Measurements from ENCODE around the gene TIMM23. TPM values are rescaled to one million over a fixed set of nuclear protein-coding genes. Genes with fewer than 3 reads are reported as not detected.
"Not testable (repeated sequence)": the region's sequence is repeated elsewhere in the genome, so short reads cannot be mapped to it uniquely, and the experiment has no call there.

The TIMM23 gene
- total and polyA plus RNA-seq, 2 of the 4 experiments (the other 2 are of a cell fraction) = 82.4 to 86.2 TPM

DNA sequence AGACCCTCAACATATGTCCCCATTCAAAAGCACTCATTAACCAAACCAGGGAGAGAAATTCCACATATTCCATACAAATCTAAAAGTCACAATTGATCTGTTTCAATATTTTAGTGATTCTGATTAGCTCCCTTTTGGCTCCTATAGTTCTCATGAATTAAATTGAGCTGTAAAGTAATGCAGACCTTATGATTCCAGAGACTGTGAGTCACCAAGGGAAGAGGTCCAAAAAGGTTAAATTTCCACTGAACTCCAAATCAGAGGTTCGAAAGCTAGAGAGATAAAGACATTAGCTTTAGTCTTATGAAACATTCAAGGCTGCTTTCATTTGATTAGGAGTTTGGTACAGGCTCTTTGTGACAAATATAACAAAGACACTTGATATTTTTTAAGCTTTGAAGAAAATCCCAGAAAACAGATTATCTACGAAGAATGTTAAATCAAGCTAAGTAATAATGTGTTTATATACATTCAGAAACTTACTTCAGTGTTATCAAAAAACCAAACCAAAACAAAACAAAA, 33.1 kb upstream of the TIMM23 start:
- H2AFZ ChIP-seq (replicated peaks; ENCODE audit: low read length, poor library complexity); dilution Hi-C loops (cut with HindIII; ENCODE audit: low sequenced_read_pairs, unreplicated experiment); POLR2A ChIA-PET (ENCODE audit: unreplicated experiment); H4K5ac ChIP-seq (ENCODE audit: low read depth, low read length); in situ Hi-C loops (cut with MboI; ENCODE audit: low sequenced_read_pairs); H4K91ac ChIP-seq (ENCODE audit: insufficient read depth, low read depth, low read length); H3K9ac ChIP-seq (ENCODE audit: low read depth, low read length); DNase-seq; H3K27ac ChIP-seq (ENCODE audit: insufficient read depth, low read length); BruUV-seq (replicated peaks); H2AK5ac ChIP-seq (ENCODE audit: low read depth, low read length); H2BK20ac ChIP-seq (ENCODE audit: low read depth, low read length); H3K23ac ChIP-seq (ENCODE audit: low read depth, low read length); H2BK15ac ChIP-seq (ENCODE audit: low read depth, low read length); H4K8ac ChIP-seq (ENCODE audit: low read depth in 2 of 2, low read length in 2 of 2); H3K9me3 ChIP-seq (ENCODE audit: control insufficient read depth, insufficient read depth, low read length); H3K4me3 ChIP-seq (ENCODE audit: insufficient read depth, low read depth, low read length); H3K56ac ChIP-seq (ENCODE audit: extremely low read depth, insufficient read depth, low read length); intact Hi-C loops (cut with micrococcal nuclease); H3K9me1 ChIP-seq (ENCODE audit: insufficient read depth, low read length); H2AK9ac ChIP-seq (replicated peaks; ENCODE audit: low read depth, low read length, poor library complexity); H3K27me3 ChIP-seq (ENCODE audit: control insufficient read depth, insufficient read depth, low read length); H2BK5ac ChIP-seq (ENCODE audit: low read depth, low read length, poor library complexity, severe bottlenecking); H3K4ac ChIP-seq (ENCODE audit: low read depth, low read length); CTCF ChIA-PET; H3K18ac ChIP-seq (ENCODE audit: low read depth, low read length); H2BK120ac ChIP-seq (ENCODE audit: low read depth, low read length); H3K14ac ChIP-seq (replicated peaks; ENCODE audit: low read depth, low read length); H3K36me3 ChIP-seq (ENCODE audit: control insufficient read depth, insufficient read depth, low read length); H3K4me1 ChIP-seq (ENCODE audit: control insufficient read depth, insufficient read depth, low read length); H4K20me1 ChIP-seq (ENCODE audit: insufficient read depth, low read length); H3K79me1 ChIP-seq (ENCODE audit: low read depth in 1 of 2, low read length in 2 of 2): not testable (repeated sequence)
- ATAC-seq (ENCODE audit: low read depth) = peak; percentile 80
- no CpG with 5 or more reads among the region's 2 CpGs for WGBS, 2 experiments (ENCODE audit: extremely low coverage in 2 of 2, insufficient read length in 1 of 2)
- peak overlapping the region; percentile 55 for H3K4me2 ChIP-seq (ENCODE audit: low read depth, low read length)

GRCh38 chr10:45941196-45941595, 31.1 kb upstream of the TIMM23 start:
- in situ Hi-C loops (cut with MboI; ENCODE audit: low sequenced_read_pairs); H3K27ac ChIP-seq (ENCODE audit: insufficient read depth, low read length); H3K4me3 ChIP-seq (ENCODE audit: insufficient read depth, low read depth, low read length); H2AFZ ChIP-seq (replicated peaks; ENCODE audit: low read length, poor library complexity); H4K8ac ChIP-seq (ENCODE audit: low read depth in 2 of 2, low read length in 2 of 2); H2BK120ac ChIP-seq (ENCODE audit: low read depth, low read length); H3K9me1 ChIP-seq (ENCODE audit: insufficient read depth, low read length); H3K27me3 ChIP-seq (ENCODE audit: control insufficient read depth, insufficient read depth, low read length); H3K4me2 ChIP-seq (ENCODE audit: low read depth, low read length); H2BK5ac ChIP-seq (ENCODE audit: low read depth, low read length, poor library complexity, severe bottlenecking); CTCF ChIA-PET; H4K91ac ChIP-seq (ENCODE audit: insufficient read depth, low read depth, low read length); H3K36me3 ChIP-seq (ENCODE audit: control insufficient read depth, insufficient read depth, low read length); H3K9me3 ChIP-seq (ENCODE audit: control insufficient read depth, insufficient read depth, low read length); H3K23ac ChIP-seq (ENCODE audit: low read depth, low read length); H4K5ac ChIP-seq (ENCODE audit: low read depth, low read length); POLR2A ChIA-PET (ENCODE audit: unreplicated experiment); dilution Hi-C loops (cut with HindIII; ENCODE audit: low sequenced_read_pairs, unreplicated experiment); H3K4me1 ChIP-seq (ENCODE audit: control insufficient read depth, insufficient read depth, low read length); H3K56ac ChIP-seq (ENCODE audit: extremely low read depth, insufficient read depth, low read length); H4K20me1 ChIP-seq (ENCODE audit: insufficient read depth, low read length); DNase-seq; H3K4ac ChIP-seq (ENCODE audit: low read depth, low read length); H3K9ac ChIP-seq (ENCODE audit: low read depth, low read length); BruUV-seq (replicated peaks); intact Hi-C loops (cut with micrococcal nuclease); ATAC-seq (ENCODE audit: low read depth); H2BK15ac ChIP-seq (ENCODE audit: low read depth, low read length); H2AK5ac ChIP-seq (ENCODE audit: low read depth, low read length); H3K14ac ChIP-seq (replicated peaks; ENCODE audit: low read depth, low read length); H3K18ac ChIP-seq (ENCODE audit: low read depth, low read length); H2BK20ac ChIP-seq (ENCODE audit: low read depth, low read length); H2AK9ac ChIP-seq (replicated peaks; ENCODE audit: low read depth, low read length, poor library complexity): not testable (repeated sequence)
- WGBS, 2 experiments (ENCODE audit: extremely low coverage in 2 of 2, insufficient read length in 1 of 2) = no CpG with 5 or more reads among the region's 1 CpG
- peaks cover 0 to 10% of the 10 kb centered on the region in 2 experiments; a peak in 1 of 4 replicates for H3K79me1 ChIP-seq (ENCODE audit: low read depth in 1 of 2, low read length in 2 of 2)
